Measurements from ENCODE around the gene EXOC2.

The EXOC2 gene

DNA sequence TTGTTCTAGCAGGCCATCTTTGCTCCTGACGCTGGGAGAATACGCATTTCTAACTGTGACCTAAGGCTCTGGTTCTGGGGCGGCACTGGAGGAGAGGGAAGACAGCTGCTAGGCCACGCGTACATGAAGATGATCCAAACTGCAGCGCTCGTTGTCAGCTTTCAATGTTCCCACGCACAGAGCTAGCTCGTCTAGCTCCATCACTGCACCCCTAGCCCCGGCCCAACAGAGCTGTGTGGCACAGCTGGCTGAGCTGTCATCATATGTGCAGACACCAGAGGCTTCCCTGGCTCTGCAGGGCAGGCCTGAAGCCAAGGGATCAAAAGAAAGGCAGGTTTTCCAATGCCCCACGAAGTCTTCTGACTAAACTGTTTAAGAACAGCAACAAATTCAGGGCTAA is 176.7 kb downstream of the EXOC2 start:
- no peak overlapping the region for H4K8ac ChIP-seq (ENCODE audit: low read depth, low read length)
- no peak overlapping the region for H3K4me2 ChIP-seq (ENCODE audit: insufficient read depth, low read length, poor library complexity, severe bottlenecking)
- no peak overlapping the region for H2BK5ac ChIP-seq (ENCODE audit: low read length)
- no peak overlapping the region for H2BK120ac ChIP-seq (ENCODE audit: low read depth, low read length)
- H3K79me1 ChIP-seq (ENCODE audit: low read depth, low read length) = no peaks in the 10 kb centered on the region
- WGBS, 2 donors (ENCODE audit: extremely low coverage in 2 of 2, insufficient read length in 2 of 2, insufficient replicate concordance in 1 of 2) = no CpG with 5 or more reads among the region's 11 CpGs
- H3K4me1 ChIP-seq (ENCODE audit: control insufficient read depth in 2 of 2, insufficient read depth in 1 of 2, low read depth in 1 of 2, low read length in 2 of 2) = peaks cover 0 to 2% of the 10 kb centered on the region in 2 donors
- H3K27ac ChIP-seq (replicated peaks; ENCODE audit: low read length) = no peak overlapping the region
- no peak overlapping the region for H3K18ac ChIP-seq (ENCODE audit: low read length)
- H2BK15ac ChIP-seq (ENCODE audit: low read length) = no peak overlapping the region
- no peak overlapping the region for H3K14ac ChIP-seq (ENCODE audit: low read length)
- no peak overlapping the region for H2AFZ ChIP-seq (ENCODE audit: low read length)
- DNase-seq (ENCODE audit: low spot score) = no peak
- no peak overlapping the region for H4K91ac ChIP-seq (ENCODE audit: low read depth, low read length, poor library complexity)
- H3K36me3 ChIP-seq (replicated peaks in 1 of 2; ENCODE audit: control insufficient read depth in 2 of 2, insufficient read depth in 2 of 2, low read length in 2 of 2) = peaks cover 0 to 12% of the 10 kb centered on the region in 2 donors
- no peak overlapping the region for H3K4me3 ChIP-seq (ENCODE audit: low read length in 2 of 2)
- no peak overlapping the region for H3K4ac ChIP-seq (ENCODE audit: low read length)
- H3K27me3 ChIP-seq (ENCODE audit: control insufficient read depth in 3 of 3, insufficient read depth in 3 of 3, low read depth in 1 of 3, low read length in 3 of 3) = no peaks in the 10 kb centered on the region
- peaks cover 4 to 12% of the 10 kb centered on the region in 2 donors for H3K9me3 ChIP-seq (replicated peaks in 1 of 2; ENCODE audit: control insufficient read depth in 2 of 2, insufficient read depth in 1 of 2, low read depth in 1 of 2, low read length in 2 of 2)
- H2BK12ac ChIP-seq (ENCODE audit: low read length) = no peak overlapping the region
- no peak overlapping the region for H3K23ac ChIP-seq (ENCODE audit: low read depth, low read length, poor library complexity)
- no peak overlapping the region for H2AK5ac ChIP-seq (ENCODE audit: low read depth, low read length)
- H3K9ac ChIP-seq (ENCODE audit: low read depth, low read length, poor library complexity) = no peak overlapping the region

GRCh38 chr6:515267-515666 is 177.7 kb downstream of the EXOC2 start:
- H2AFZ ChIP-seq (ENCODE audit: low read length) = no peak overlapping the region
- H3K23ac ChIP-seq (ENCODE audit: low read depth, low read length, poor library complexity) = no peak overlapping the region
- no peak overlapping the region for H3K9ac ChIP-seq (ENCODE audit: low read depth, low read length, poor library complexity)
- peaks cover 0 to 2% of the 10 kb centered on the region in 2 donors for H3K4me1 ChIP-seq (ENCODE audit: control insufficient read depth in 2 of 2, insufficient read depth in 1 of 2, low read depth in 1 of 2, low read length in 2 of 2)
- peaks cover 0 to 12% of the 10 kb centered on the region in 2 donors for H3K36me3 ChIP-seq (replicated peaks in 1 of 2; ENCODE audit: control insufficient read depth in 2 of 2, insufficient read depth in 2 of 2, low read length in 2 of 2)
- no peaks in the 10 kb centered on the region for H3K27me3 ChIP-seq (ENCODE audit: control insufficient read depth in 3 of 3, insufficient read depth in 3 of 3, low read depth in 1 of 3, low read length in 3 of 3)
- H2BK15ac ChIP-seq (ENCODE audit: low read length) = no peak overlapping the region
- H3K79me1 ChIP-seq (ENCODE audit: low read depth, low read length) = no peaks in the 10 kb centered on the region
- peak overlapping the region; percentile 67 for H3K14ac ChIP-seq (ENCODE audit: low read length)
- no CpG with 5 or more reads among the region's 11 CpGs for WGBS, 2 donors (ENCODE audit: extremely low coverage in 2 of 2, insufficient read length in 2 of 2, insufficient replicate concordance in 1 of 2)
- H3K4me3 ChIP-seq (ENCODE audit: low read length in 2 of 2) = no peak overlapping the region
- no peak overlapping the region for H2BK120ac ChIP-seq (ENCODE audit: low read depth, low read length)
- H3K9me3 ChIP-seq (replicated peaks in 1 of 2; ENCODE audit: control insufficient read depth in 2 of 2, insufficient read depth in 1 of 2, low read depth in 1 of 2, low read length in 2 of 2) = peaks cover 4 to 5% of the 10 kb centered on the region in 2 donors
- no peak for DNase-seq (ENCODE audit: low spot score)
- H3K4ac ChIP-seq (ENCODE audit: low read length) = no peak overlapping the region
- H4K8ac ChIP-seq (ENCODE audit: low read depth, low read length) = no peak overlapping the region
- H2AK5ac ChIP-seq (ENCODE audit: low read depth, low read length) = no peak overlapping the region
- no peak overlapping the region for H3K4me2 ChIP-seq (ENCODE audit: insufficient read depth, low read length, poor library complexity, severe bottlenecking)
- no peak overlapping the region for H3K27ac ChIP-seq (replicated peaks; ENCODE audit: low read length)
- peak overlapping the region; percentile 14 for H3K18ac ChIP-seq (ENCODE audit: low read length)
- no peak overlapping the region for H4K91ac ChIP-seq (ENCODE audit: low read depth, low read length, poor library complexity)
- H2BK5ac ChIP-seq (ENCODE audit: low read length) = no peak overlapping the region
- H2BK12ac ChIP-seq (ENCODE audit: low read length) = no peak overlapping the region

DNA sequence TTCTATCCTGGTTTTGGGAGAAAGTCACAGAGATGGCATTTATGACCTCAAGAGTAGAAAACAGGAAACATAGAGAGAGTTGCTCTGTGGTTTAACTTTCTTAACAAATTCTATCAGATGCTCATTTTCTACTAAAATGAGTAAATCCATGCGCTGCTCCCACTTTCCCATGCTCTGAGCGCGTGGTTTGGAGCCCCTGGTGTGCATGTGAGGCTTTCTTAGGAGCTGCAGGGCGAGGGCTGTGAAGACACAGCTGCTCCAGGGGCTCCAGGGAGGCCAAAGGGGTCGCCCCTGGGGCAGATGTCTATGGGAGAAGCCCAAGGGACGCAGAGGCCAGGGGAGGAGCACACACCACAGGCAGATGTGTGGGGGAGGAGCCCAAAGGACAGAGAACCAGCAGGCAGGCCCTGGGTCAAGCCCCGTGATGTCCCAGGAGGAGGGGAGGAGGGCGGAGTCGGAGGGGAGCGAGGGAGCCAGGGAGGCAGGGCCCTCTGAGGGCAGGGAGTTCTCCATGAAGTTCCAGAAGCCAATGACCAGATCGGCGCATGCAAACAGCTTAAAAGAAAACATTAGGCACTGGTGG is 178.5 kb downstream of the EXOC2 start:
- H2AK5ac ChIP-seq (ENCODE audit: low read depth, low read length) = no peak overlapping the region
- no peak overlapping the region for H3K23ac ChIP-seq (ENCODE audit: low read depth, low read length, poor library complexity)
- WGBS, 2 donors (ENCODE audit: extremely low coverage in 2 of 2, insufficient read length in 2 of 2, insufficient replicate concordance in 1 of 2) = no CpG with 5 or more reads among the region's 12 CpGs
- H3K4me2 ChIP-seq (ENCODE audit: insufficient read depth, low read length, poor library complexity, severe bottlenecking) = no peak overlapping the region
- H3K27ac ChIP-seq (replicated peaks; ENCODE audit: low read length) = no peak overlapping the region
- peaks cover 0 to 12% of the 10 kb centered on the region in 2 donors for H3K36me3 ChIP-seq (replicated peaks in 1 of 2; ENCODE audit: control insufficient read depth in 2 of 2, insufficient read depth in 2 of 2, low read length in 2 of 2)
- peaks cover 4 to 5% of the 10 kb centered on the region in 2 donors for H3K9me3 ChIP-seq (replicated peaks in 1 of 2; ENCODE audit: control insufficient read depth in 2 of 2, insufficient read depth in 1 of 2, low read depth in 1 of 2, low read length in 2 of 2)
- no peak overlapping the region for H3K4me3 ChIP-seq (ENCODE audit: low read length in 2 of 2)
- no peak overlapping the region for H3K9ac ChIP-seq (ENCODE audit: low read depth, low read length, poor library complexity)
- no peaks in the 10 kb centered on the region for H3K27me3 ChIP-seq (ENCODE audit: control insufficient read depth in 3 of 3, insufficient read depth in 3 of 3, low read depth in 1 of 3, low read length in 3 of 3)
- H3K4ac ChIP-seq (ENCODE audit: low read length) = no peak overlapping the region
- no peak overlapping the region for H4K8ac ChIP-seq (ENCODE audit: low read depth, low read length)
- no peak overlapping the region for H2BK15ac ChIP-seq (ENCODE audit: low read length)
- H3K79me1 ChIP-seq (ENCODE audit: low read depth, low read length) = no peaks in the 10 kb centered on the region
- H2AFZ ChIP-seq (ENCODE audit: low read length) = no peak overlapping the region
- H3K14ac ChIP-seq (ENCODE audit: low read length) = peak overlapping the region; percentile 91
- no peak overlapping the region for H4K91ac ChIP-seq (ENCODE audit: low read depth, low read length, poor library complexity)
- no peak overlapping the region for H2BK12ac ChIP-seq (ENCODE audit: low read length)
- H2BK120ac ChIP-seq (ENCODE audit: low read depth, low read length) = no peak overlapping the region
- H3K4me1 ChIP-seq (ENCODE audit: control insufficient read depth in 2 of 2, insufficient read depth in 1 of 2, low read depth in 1 of 2, low read length in 2 of 2) = peaks cover 0 to 2% of the 10 kb centered on the region in 2 donors
- DNase-seq (ENCODE audit: low spot score) = no peak
- peak overlapping the region; percentile 18 for H3K18ac ChIP-seq (ENCODE audit: low read length)
- H2BK5ac ChIP-seq (ENCODE audit: low read length) = no peak overlapping the region

DNA sequence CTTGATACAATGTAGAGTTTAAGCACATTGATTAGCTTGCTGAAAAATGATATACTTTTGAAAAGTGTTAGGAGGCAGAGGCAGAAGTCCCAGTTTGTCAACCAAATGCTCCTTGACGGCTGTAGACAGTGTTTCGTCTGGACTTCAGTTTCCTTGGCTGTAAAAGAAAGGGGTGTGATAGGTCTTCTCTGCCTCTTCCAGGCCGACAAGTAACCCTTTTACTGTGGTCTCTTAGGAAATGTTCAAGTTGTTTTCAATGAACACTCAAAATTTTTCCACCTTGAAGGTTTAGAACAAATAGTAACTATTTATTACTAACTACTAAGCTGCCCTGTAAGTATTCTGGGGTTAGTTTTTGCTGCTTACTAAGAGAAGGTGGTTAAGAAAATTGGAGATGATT is 179.0 kb downstream of the EXOC2 start:
- no peak overlapping the region for H2AK5ac ChIP-seq (ENCODE audit: low read depth, low read length)
- DNase-seq (ENCODE audit: low spot score) = no peak
- H2BK120ac ChIP-seq (ENCODE audit: low read depth, low read length) = no peak overlapping the region
- H3K18ac ChIP-seq (ENCODE audit: low read length) = no peak overlapping the region
- no peak overlapping the region for H3K4me3 ChIP-seq (ENCODE audit: low read length in 2 of 2)
- no peak overlapping the region for H4K8ac ChIP-seq (ENCODE audit: low read depth, low read length)
- H2BK15ac ChIP-seq (ENCODE audit: low read length) = no peak overlapping the region
- H3K23ac ChIP-seq (ENCODE audit: low read depth, low read length, poor library complexity) = no peak overlapping the region
- no peaks in the 10 kb centered on the region for H3K79me1 ChIP-seq (ENCODE audit: low read depth, low read length)
- H3K27me3 ChIP-seq (ENCODE audit: control insufficient read depth in 3 of 3, insufficient read depth in 3 of 3, low read depth in 1 of 3, low read length in 3 of 3) = no peaks in the 10 kb centered on the region
- no peak overlapping the region for H2AFZ ChIP-seq (ENCODE audit: low read length)
- H3K36me3 ChIP-seq (replicated peaks in 1 of 2; ENCODE audit: control insufficient read depth in 2 of 2, insufficient read depth in 2 of 2, low read length in 2 of 2) = peaks cover 0 to 12% of the 10 kb centered on the region in 2 donors
- peaks cover 0 to 2% of the 10 kb centered on the region in 2 donors for H3K4me1 ChIP-seq (ENCODE audit: control insufficient read depth in 2 of 2, insufficient read depth in 1 of 2, low read depth in 1 of 2, low read length in 2 of 2)
- WGBS, 2 donors (ENCODE audit: extremely low coverage in 2 of 2, insufficient read length in 2 of 2, insufficient replicate concordance in 1 of 2) = no CpG with 5 or more reads among the region's 3 CpGs
- no peak overlapping the region for H3K14ac ChIP-seq (ENCODE audit: low read length)
- H2BK5ac ChIP-seq (ENCODE audit: low read length) = no peak overlapping the region
- H3K9ac ChIP-seq (ENCODE audit: low read depth, low read length, poor library complexity) = no peak overlapping the region
- no peak overlapping the region for H3K4ac ChIP-seq (ENCODE audit: low read length)
- H3K9me3 ChIP-seq (replicated peaks in 1 of 2; ENCODE audit: control insufficient read depth in 2 of 2, insufficient read depth in 1 of 2, low read depth in 1 of 2, low read length in 2 of 2) = peaks cover 4 to 5% of the 10 kb centered on the region in 2 donors
- H3K27ac ChIP-seq (replicated peaks; ENCODE audit: low read length) = no peak overlapping the region
- H2BK12ac ChIP-seq (ENCODE audit: low read length) = no peak overlapping the region
- H4K91ac ChIP-seq (ENCODE audit: low read depth, low read length, poor library complexity) = no peak overlapping the region
- no peak overlapping the region for H3K4me2 ChIP-seq (ENCODE audit: insufficient read depth, low read length, poor library complexity, severe bottlenecking)
